ENCODE results near the gene NANOS1.
"Not testable (repeated sequence)": the region's sequence is repeated elsewhere in the genome, so short reads cannot be mapped to it uniquely, and the experiment has no call there.

NANOS1 gene

GRCh38 chr10:119007211-119007574 is 22.3 kb upstream of the NANOS1 start:
- no peak for DNase-seq (ENCODE audit: low spot score)

GRCh38 chr10:119020627-119020946 is 8.9 kb upstream of the NANOS1 start:
- DNase-seq (ENCODE audit: low spot score) = no peak

- DNase-seq (ENCODE audit: low spot score) = peak; percentile 72
Measured at GRCh38 chr10:119022846-119023552, 6.5 kb upstream of the NANOS1 start.

- DNase-seq (ENCODE audit: low spot score) = no peak
Measured at GRCh38 chr10:119023553-119023868, 6.0 kb upstream of the NANOS1 start.

- no peak for DNase-seq (ENCODE audit: low spot score)
Measured at GRCh38 chr10:119024882-119025281, 4.6 kb upstream of the NANOS1 start.

GRCh38 chr10:119025336-119025735 is 4.2 kb upstream of the NANOS1 start:
- peak; percentile 78 for DNase-seq (ENCODE audit: low spot score)

GRCh38 chr10:119025776-119026175 is 3.7 kb upstream of the NANOS1 start:
- no peak for DNase-seq (ENCODE audit: low spot score)

- no peak for DNase-seq (ENCODE audit: low spot score)
Measured at GRCh38 chr10:119026301-119027110, 3.0 kb upstream of the NANOS1 start.

- not testable (repeated sequence) for DNase-seq (ENCODE audit: low spot score)
Measured at GRCh38 chr10:119028445-119028899, 1.0 kb upstream of the NANOS1 start.

GRCh38 chr10:119028900-119029612 is 458 bp upstream of the NANOS1 start:
- peak; percentile 95 for DNase-seq (ENCODE audit: low spot score)

- peak; percentile 49 for DNase-seq (ENCODE audit: low spot score)
Measured at GRCh38 chr10:119030421-119031250, 1.1 kb downstream of the NANOS1 start.

- no peak for DNase-seq (ENCODE audit: low spot score)
Measured at GRCh38 chr10:119031496-119032059, 2.1 kb downstream of the NANOS1 start.

GRCh38 chr10:119039161-119039560 is 9.6 kb downstream of the NANOS1 start:
- DNase-seq (ENCODE audit: low spot score) = no peak

- DNase-seq (ENCODE audit: low spot score) = no peak
Measured at GRCh38 chr10:119041326-119041725, 11.8 kb downstream of the NANOS1 start.

- DNase-seq (ENCODE audit: low spot score) = no peak
Measured at GRCh38 chr10:119042169-119042568, 12.7 kb downstream of the NANOS1 start.

- no peak for DNase-seq (ENCODE audit: low spot score)
Measured at GRCh38 chr10:119045561-119045960, 16.0 kb downstream of the NANOS1 start.

- no peak for DNase-seq (ENCODE audit: low spot score)
Measured at GRCh38 chr10:119049361-119049760, 19.8 kb downstream of the NANOS1 start.

GRCh38 chr10:119049777-119050176 is 20.3 kb downstream of the NANOS1 start:
- no peak for DNase-seq (ENCODE audit: low spot score)

- DNase-seq (ENCODE audit: low spot score) = no peak
Measured at GRCh38 chr10:119051775-119052174, 22.3 kb downstream of the NANOS1 start.

- DNase-seq (ENCODE audit: low spot score) = no peak
Measured at GRCh38 chr10:119055472-119055871, 26.0 kb downstream of the NANOS1 start.

GRCh38 chr10:119058010-119058409 is 28.5 kb downstream of the NANOS1 start:
- DNase-seq (ENCODE audit: low spot score) = no peak

GRCh38 chr10:119059557-119059956 is 30.0 kb downstream of the NANOS1 start:
- no peak for DNase-seq (ENCODE audit: low spot score)
